PC-3 (cell line): ENCODE results near the gene SH3RF2.

Experiments used
- CTCF ChIP-seq: fragments of 300-600 bp; sonication (generic); conservative IDR thresholded peaks from 2 replicates; pipeline ENCODE4 v1.5.1; 2017; ENCODE audit warnings: antibody characterized with exemption, low read depth, mild to moderate bottlenecking, low read length
- EZH2 ChIP-seq: fragments of 300-600 bp; sonication (generic); IDR thresholded peaks from one replicate; pipeline ENCODE4 v1.6.1; 2017; ENCODE audit warnings: antibody characterized with exemption, mild to moderate bottlenecking, low read length; ENCODE audit not compliant: unreplicated experiment
- EZH2phosphoT487 ChIP-seq: fragments of 300-600 bp; sonication (generic); IDR thresholded peaks from 2 replicates; pipeline ENCODE4 v1.6.1; 2018; ENCODE audit warnings: mild to moderate bottlenecking, antibody characterized with exemption, low read length, borderline replicate concordance

GRCh38 chr5:146098047-146098446 is 161.7 kb downstream of the SH3RF2 start:
- TF ChIP-seq CTCF (no peak), EZH2phosphoT487 (no peak), EZH2 (no peak)
